Stimulated activated effector memory CD8-positive, alpha-beta T cell treated with anti-CD3 and anti-CD28 coated beads, Interleukin-12 subunit alpha, Interleukin-12 subunit beta, amount 100 ng/mL, for 72 hours (primary cell): ENCODE data around the gene CARD16.
"Not testable (repeated sequence)": the region's sequence is repeated elsewhere in the genome, so short reads cannot be mapped to it uniquely, and the experiment has no call there.

Experiments used
- ATAC-seq: fragments of 150-1000 bp; cut with Tn5 transposase; 2 replicates; pipeline ENCODE4 v1.10.0; 2021
- DNase-seq, 2 donors: peaks; one replicate each; pipeline ENCODE4 v3.0.0; 2021 to 2022; ENCODE audit warnings: low spot score in 2 of 2
- H3K27ac Mint-ChIP-seq: one replicate; pipeline ENCODE4 v1.8.0; 2022; ENCODE audit warnings: mild to moderate bottlenecking, mixed read lengths
- H3K36me3 Mint-ChIP-seq: one replicate; pipeline ENCODE4 v1.8.0; 2022; ENCODE audit warnings: mild to moderate bottlenecking, mixed read lengths
- H3K4me1 Mint-ChIP-seq: one replicate; pipeline ENCODE4 v1.8.0; 2022; ENCODE audit warnings: mixed read lengths
- H3K4me3 Mint-ChIP-seq: one replicate; pipeline ENCODE4 v1.8.0; 2022; ENCODE audit warnings: mild to moderate bottlenecking, mixed read lengths
- H3K9me3 Mint-ChIP-seq: one replicate; pipeline ENCODE4 v1.8.0; 2022; ENCODE audit warnings: mixed read lengths

The CARD16 gene

GRCh38 chr11:105063245-105063941, 18.3 kb upstream of the CARD16 start:
- not testable (repeated sequence) for H3K27ac Mint-ChIP-seq, H3K9me3 Mint-ChIP-seq, ATAC-seq, H3K4me3 Mint-ChIP-seq, H3K36me3 Mint-ChIP-seq, DNase-seq, H3K4me1 Mint-ChIP-seq

GRCh38 chr11:105057432-105057831, 12.3 kb upstream of the CARD16 start:
- H3K4me1 Mint-ChIP-seq = no peaks in the 10 kb centered on the region
- no peaks in the 10 kb centered on the region for H3K9me3 Mint-ChIP-seq
- no peaks in the 10 kb centered on the region for H3K36me3 Mint-ChIP-seq
- H3K4me3 Mint-ChIP-seq = no peak overlapping the region
- no peak for ATAC-seq
- DNase-seq = no peak
- H3K27ac Mint-ChIP-seq = no peak overlapping the region

GRCh38 chr11:105056446-105056845, 11.3 kb upstream of the CARD16 start:
- ATAC-seq (no peak), DNase-seq (no peak)
- no peaks in the 10 kb centered on the region for H3K9me3 Mint-ChIP-seq
- no peak overlapping the region for H3K4me3 Mint-ChIP-seq
- H3K27ac Mint-ChIP-seq = no peak overlapping the region
- no peaks in the 10 kb centered on the region for H3K4me1 Mint-ChIP-seq
- H3K36me3 Mint-ChIP-seq = no peaks in the 10 kb centered on the region

- no peaks in the 10 kb centered on the region for H3K4me1 Mint-ChIP-seq
- no peak overlapping the region for H3K4me3 Mint-ChIP-seq
- H3K9me3 Mint-ChIP-seq = no peaks in the 10 kb centered on the region
- DNase-seq = no peak
- peak; percentile 63 for ATAC-seq
- H3K36me3 Mint-ChIP-seq = no peaks in the 10 kb centered on the region
- no peak overlapping the region for H3K27ac Mint-ChIP-seq
These were observed 9.8 kb upstream of the CARD16 start for GRCh38 chr11:105054723-105055493.

DNA sequence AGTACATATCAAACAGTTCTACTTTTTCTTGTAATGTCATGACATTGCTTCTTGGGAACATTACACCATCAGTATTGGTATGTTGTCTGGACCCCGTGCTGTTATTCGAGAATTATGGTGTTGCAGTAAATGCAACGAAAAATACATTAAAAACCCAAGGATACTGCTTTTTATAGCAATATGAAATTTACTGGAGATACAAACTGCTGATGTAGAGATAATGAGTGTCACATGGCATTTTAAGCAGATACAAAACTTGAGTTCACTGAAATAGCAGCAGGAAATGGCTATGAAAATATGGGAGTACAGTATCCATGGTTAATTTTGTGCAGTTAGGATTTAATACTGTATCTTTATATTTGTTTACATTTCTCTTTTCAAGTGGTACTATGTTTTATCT, 7.4 kb upstream of the CARD16 start:
- H3K36me3 Mint-ChIP-seq = no peaks in the 10 kb centered on the region
- no peak for ATAC-seq

DNA sequence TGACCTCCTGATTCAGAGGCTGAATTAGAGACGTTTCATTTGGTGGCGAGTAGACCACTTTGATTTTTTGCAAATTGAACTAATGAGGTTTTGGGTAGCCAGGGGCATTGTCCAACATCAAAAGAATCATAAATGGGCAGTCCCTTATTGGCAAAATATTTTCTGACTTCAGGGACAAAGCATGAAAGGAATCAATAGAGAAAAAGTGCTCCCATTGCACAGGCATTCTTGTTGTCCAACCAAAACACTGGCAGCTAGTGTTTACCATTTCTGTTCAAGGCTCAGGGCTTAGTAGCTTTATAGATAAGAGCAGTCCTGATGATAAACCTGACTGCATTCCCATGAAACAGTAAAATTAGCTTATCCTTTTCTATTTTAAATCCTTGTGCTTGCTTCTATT, 6.4 kb upstream of the CARD16 start:
- Mint-ChIP-seq H3K9me3 (no peaks in the 10 kb centered on the region), H3K4me1 (peaks cover 10% of the 10 kb centered on the region), H3K27ac (no peak overlapping the region), H3K36me3 (no peaks in the 10 kb centered on the region), H3K4me3 (no peak overlapping the region)
- ATAC-seq (no peak), DNase-seq (no peak)

More for the DNA sequence above, 7.4 kb upstream of the CARD16 start:
- Mint-ChIP-seq H3K4me3 (no peak overlapping the region), H3K9me3 (no peaks in the 10 kb centered on the region), H3K4me1 (peaks cover under 1% of the 10 kb centered on the region), H3K27ac (no peak overlapping the region)
- DNase-seq = no peak

- H3K4me3 Mint-ChIP-seq = no peak overlapping the region
- no peak overlapping the region for H3K27ac Mint-ChIP-seq
- H3K4me1 Mint-ChIP-seq = peaks cover 30% of the 10 kb centered on the region
- DNase-seq = no peak
- no peaks in the 10 kb centered on the region for H3K9me3 Mint-ChIP-seq
- peaks cover 5% of the 10 kb centered on the region for H3K36me3 Mint-ChIP-seq
- ATAC-seq = no peak
These were observed 4.3 kb upstream of the CARD16 start for GRCh38 chr11:105049481-105049880.

DNA sequence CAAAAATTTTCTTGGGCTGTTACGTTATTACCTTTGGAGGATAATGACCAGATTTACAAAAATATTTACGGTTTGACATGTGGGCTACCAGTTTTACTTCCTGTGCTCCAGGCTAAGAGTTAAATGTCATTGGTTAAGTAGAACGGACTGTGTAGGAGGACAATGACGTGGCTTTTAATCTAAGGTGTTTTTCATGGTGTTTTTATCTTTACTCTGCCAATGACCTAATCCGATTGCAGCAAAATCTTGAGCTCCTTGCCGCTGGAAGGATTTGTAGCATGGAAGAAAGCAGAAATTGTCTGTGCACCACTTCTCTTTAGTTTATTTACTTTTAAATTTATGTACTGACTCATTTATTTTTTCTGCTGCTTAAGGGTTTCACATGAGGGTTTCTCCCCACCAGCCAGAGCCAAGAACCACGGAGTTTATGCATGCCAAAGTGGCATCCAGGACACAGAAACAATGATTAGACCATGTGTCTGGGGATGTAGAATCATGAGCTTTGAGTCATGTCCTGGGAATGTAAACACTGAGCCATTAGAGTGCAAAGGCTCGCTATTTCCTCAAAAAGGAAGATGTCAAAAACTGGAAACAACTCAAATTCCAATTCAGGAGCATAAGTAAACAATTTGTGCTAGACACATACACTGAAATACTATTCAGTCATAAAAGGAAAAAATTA, 1.9 kb upstream of the CARD16 start:
- H3K4me1 Mint-ChIP-seq = peaks cover 50% of the 10 kb centered on the region
- ATAC-seq = peak; percentile 56
- H3K36me3 Mint-ChIP-seq = peaks cover 5% of the 10 kb centered on the region
- DNase-seq = no peak
- peak overlapping the region; percentile 40 for H3K27ac Mint-ChIP-seq
- H3K4me3 Mint-ChIP-seq = no peak overlapping the region
- H3K9me3 Mint-ChIP-seq = no peaks in the 10 kb centered on the region

DNA sequence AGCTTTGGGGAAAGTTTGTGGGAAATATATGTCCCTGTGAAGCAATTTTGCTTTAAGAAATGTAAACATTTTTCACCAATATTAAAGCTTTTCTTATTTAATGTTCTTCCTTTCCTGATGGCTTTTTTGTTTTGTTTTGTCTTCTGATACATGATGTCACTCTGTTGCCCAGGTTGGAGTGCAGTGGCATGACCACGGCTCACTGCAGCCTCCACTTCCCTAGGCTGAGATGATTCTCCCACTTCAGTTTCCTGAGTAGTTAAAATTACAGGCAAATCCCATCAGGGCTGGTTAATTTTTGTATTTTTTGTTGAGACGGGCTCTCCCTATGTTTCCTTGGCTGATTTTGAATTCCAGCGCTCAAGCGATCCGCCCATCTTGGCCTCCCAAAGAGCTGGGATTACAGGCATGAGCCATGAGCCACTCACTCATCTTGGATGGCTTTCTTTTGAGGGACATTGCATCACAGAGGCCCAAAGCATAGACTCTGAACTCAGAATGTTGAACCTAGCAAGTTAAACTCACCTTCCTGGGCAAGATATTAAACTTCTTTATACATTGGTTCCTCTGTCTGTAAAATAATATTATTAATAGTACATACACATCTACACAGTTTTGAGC, 651 bp upstream of the CARD16 start:
- no peak for DNase-seq
- Mint-ChIP-seq H3K4me1 (peaks cover 56% of the 10 kb centered on the region), H3K4me3 (peak overlapping the region; percentile 80), H3K36me3 (peaks cover 5% of the 10 kb centered on the region), H3K27ac (peak overlapping the region; percentile 95), H3K9me3 (no peaks in the 10 kb centered on the region)
- ATAC-seq = no peak

DNA sequence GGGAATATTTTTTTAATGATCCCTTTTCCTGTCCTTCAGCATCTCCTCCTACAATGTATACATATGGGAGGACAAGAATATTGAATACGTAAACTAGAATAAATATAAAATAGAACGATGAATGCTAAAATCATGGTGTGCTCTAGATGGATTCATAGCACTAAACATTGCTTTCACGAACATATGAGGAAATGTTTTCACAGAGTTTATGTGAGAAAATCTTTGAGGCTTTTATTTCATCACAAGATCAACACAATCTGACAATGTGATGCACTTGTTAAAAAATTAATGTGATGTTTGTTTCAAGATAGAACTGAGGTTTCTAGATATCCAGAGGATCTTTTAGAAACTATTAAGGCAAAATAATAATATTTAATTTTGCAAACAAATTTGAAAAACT, 3.0 kb downstream of the CARD16 start:
- Mint-ChIP-seq H3K9me3 (no peaks in the 10 kb centered on the region), H3K4me3 (peak overlapping the region; percentile 80), H3K4me1 (peaks cover 57% of the 10 kb centered on the region), H3K36me3 (peaks cover 15% of the 10 kb centered on the region), H3K27ac (no peak overlapping the region)
- no peak for ATAC-seq
- DNase-seq = no peak

DNA sequence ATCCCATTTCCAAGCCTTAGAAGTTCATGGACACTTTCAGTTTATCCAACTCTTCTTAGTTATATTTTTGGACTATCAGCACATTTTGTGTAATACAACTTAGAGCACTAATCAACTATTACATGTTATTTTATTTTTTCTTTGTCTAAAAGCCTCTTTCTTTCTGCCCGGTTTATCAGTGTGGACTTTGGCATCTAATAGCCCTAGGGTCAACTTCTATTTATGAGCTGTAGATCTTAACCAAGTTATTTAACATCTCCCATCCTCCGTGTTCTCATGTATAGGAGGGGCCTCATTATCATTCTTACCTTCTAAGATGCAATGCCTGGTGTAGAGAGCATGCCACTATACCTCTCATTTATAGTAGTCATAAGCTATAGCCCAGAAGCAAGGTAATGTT, 4.4 kb downstream of the CARD16 start:
- ATAC-seq = no peak
- H3K36me3 Mint-ChIP-seq = peaks cover 15% of the 10 kb centered on the region
- no peak for DNase-seq
- peaks cover 52% of the 10 kb centered on the region for H3K4me1 Mint-ChIP-seq
- H3K9me3 Mint-ChIP-seq = no peaks in the 10 kb centered on the region
- H3K27ac Mint-ChIP-seq = no peak overlapping the region
- no peak overlapping the region for H3K4me3 Mint-ChIP-seq

DNA sequence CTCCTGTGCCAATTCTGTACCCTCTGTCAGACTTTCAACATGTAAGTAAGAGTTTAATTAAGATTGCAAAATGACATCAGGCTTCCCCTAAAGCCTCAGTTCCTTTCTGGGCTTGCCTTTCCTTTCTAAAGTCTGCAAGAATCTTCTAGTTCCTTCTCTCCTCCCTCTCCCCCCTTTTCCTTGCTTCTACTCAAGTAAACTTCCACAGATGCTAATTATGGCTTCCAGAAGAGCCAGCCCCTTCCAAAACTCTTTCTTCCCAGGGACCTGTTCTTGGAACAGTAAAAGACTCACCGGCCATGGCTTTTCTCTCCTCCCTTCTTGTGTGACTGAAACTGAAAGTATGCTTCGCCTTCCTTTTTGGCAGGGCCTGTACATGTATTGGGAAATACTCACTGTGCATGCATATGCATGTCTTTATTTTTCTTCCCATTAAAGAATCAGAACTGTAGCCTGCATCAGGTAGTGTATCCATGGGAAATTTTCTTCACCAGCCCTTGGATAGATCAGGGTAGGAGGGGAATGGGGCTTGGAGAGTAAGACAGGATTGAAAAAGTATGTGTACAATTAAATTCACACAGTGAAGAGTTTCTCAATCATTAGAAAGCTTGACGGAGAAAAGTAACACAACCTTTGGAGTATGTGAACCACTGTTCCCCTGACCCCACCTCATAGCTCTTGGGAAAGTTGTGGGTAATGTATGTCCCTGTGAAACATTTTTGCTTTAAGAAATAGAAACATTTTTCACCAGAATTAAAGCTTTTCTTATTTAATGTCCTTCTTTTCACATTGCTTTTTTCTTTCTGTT, 10.1 kb downstream of the CARD16 start, which contains the start of gene CASP1:
Gene CASP1, minus strand, starts transcription at position 332 of the 808 bp plus-strand sequence. Its CDS starts 31 bp downstream, at position 301.
- H3K27ac Mint-ChIP-seq = peak within 1 kb of the TSS; percentile 96
- ATAC-seq = peak; percentile 86
- no peaks in the 10 kb centered on the region for H3K9me3 Mint-ChIP-seq
- H3K4me3 Mint-ChIP-seq = peak within 1 kb of the TSS; percentile 79
- H3K36me3 Mint-ChIP-seq = peaks cover 29% of the 10 kb centered on the region
- peaks cover 45% of the 10 kb centered on the region for H3K4me1 Mint-ChIP-seq
- no peak for DNase-seq

DNA sequence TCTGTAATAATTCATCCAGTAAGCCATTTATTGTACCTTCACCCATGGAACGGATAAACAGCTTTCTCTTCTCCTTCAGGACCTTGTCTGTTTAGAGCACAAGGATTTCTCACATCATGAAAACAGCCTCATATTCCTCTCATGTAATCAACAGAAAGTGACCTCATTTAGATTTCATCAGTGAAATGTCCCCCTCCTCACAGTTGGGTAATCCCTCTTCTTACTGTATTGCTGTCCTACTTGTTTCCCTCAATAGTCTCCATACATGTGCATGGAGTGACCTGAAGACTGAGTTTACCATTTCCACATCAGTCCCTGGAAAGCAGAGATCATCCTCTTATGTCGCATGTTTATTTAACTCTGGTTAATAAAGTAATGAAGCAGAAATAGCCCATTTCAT, 10.7 kb downstream of the CARD16 start:
- ATAC-seq = peak; percentile 12
- peaks cover 41% of the 10 kb centered on the region for H3K4me1 Mint-ChIP-seq
- H3K36me3 Mint-ChIP-seq = peaks cover 30% of the 10 kb centered on the region
- H3K4me3 Mint-ChIP-seq = peak overlapping the region; percentile 79
- not testable (repeated sequence) for DNase-seq, H3K9me3 Mint-ChIP-seq
- H3K27ac Mint-ChIP-seq = peak overlapping the region; percentile 96

- peak overlapping the region; percentile 79 for H3K4me3 Mint-ChIP-seq
- H3K27ac Mint-ChIP-seq = peak overlapping the region; percentile 96
- no peaks in the 10 kb centered on the region for H3K9me3 Mint-ChIP-seq
- peaks cover 47% of the 10 kb centered on the region for H3K4me1 Mint-ChIP-seq
- ATAC-seq (peak; percentile 64), DNase-seq (no peak)
- H3K36me3 Mint-ChIP-seq = peaks cover 32% of the 10 kb centered on the region
These were observed 11.4 kb downstream of the CARD16 start for GRCh38 chr11:105033781-105034180.
